Hepatocyte (in vitro differentiated cells): ENCODE measurements around the gene LRRC52. TPM values are rescaled to one million over a fixed set of nuclear protein-coding genes. Genes with fewer than 3 reads are reported as not detected.

Source experiments
- DNase-seq: peaks from one replicate; pipeline ENCODE4 v3.0.0-alpha.2; 2016; ENCODE audit warnings: low spot score
- H2AFZ ChIP-seq: fragments of 200-600 bp; sonication (generic); 2 replicates; pipeline ENCODE4 v1.6.0; 2016; ENCODE audit warnings: antibody characterized with exemption, mild to moderate bottlenecking
- H3K27ac ChIP-seq: fragments of 200-600 bp; sonication (generic); 2 replicates; pipeline ENCODE4 v1.5.1; 2016; ENCODE audit warnings: mild to moderate bottlenecking
- H3K27me3 ChIP-seq: fragments of 200-600 bp; sonication (generic); 2 replicates; pipeline ENCODE4 v1.6.1; 2016
- H3K36me3 ChIP-seq: fragments of 200-600 bp; sonication (generic); replicated peaks from 2 replicates; pipeline ENCODE4 v1.5.1; 2016; ENCODE audit warnings: low read depth; ENCODE audit not compliant: insufficient read depth
- H3K4me1 ChIP-seq: fragments of 200-600 bp; sonication (generic); 2 replicates; pipeline ENCODE4 v1.5.1; 2016; ENCODE audit warnings: mild to moderate bottlenecking, moderate library complexity; ENCODE audit not compliant: insufficient read depth
- H3K4me2 ChIP-seq: fragments of 200-600 bp; sonication (generic); 2 replicates; pipeline ENCODE4 v1.6.0; 2016
- H3K4me3 ChIP-seq: fragments of 200-600 bp; sonication (generic); 2 replicates; pipeline ENCODE4 v1.5.1; 2016; ENCODE audit warnings: mild to moderate bottlenecking
- H3K79me2 ChIP-seq: fragments of 200-600 bp; sonication (generic); 2 replicates; pipeline ENCODE4 v1.6.0; 2017; ENCODE audit warnings: mild to moderate bottlenecking
- H3K9me2 ChIP-seq: fragments of 200-600 bp; sonication (generic); replicated peaks from 2 replicates; pipeline ENCODE4 v1.6.0; 2017; ENCODE audit warnings: mild to moderate bottlenecking; ENCODE audit not compliant: insufficient read depth
- H3K9me3 ChIP-seq: fragments of 200-600 bp; sonication (generic); 2 replicates; pipeline ENCODE4 v1.5.1; 2016; ENCODE audit warnings: low read depth, mild to moderate bottlenecking
- H4K20me1 ChIP-seq: fragments of 200-600 bp; sonication (generic); 2 replicates; pipeline ENCODE4 v1.6.0; 2016; ENCODE audit warnings: mild to moderate bottlenecking; ENCODE audit not compliant: insufficient read depth, poor library complexity, severe bottlenecking
- CTCF ChIP-seq: fragments of 200-600 bp; sonication (generic); IDR thresholded peaks from 2 replicates; pipeline ENCODE4 v1.5.1; 2016; ENCODE audit warnings: antibody characterized with exemption, mild to moderate bottlenecking; ENCODE audit not compliant: poor library complexity
- EZH2 ChIP-seq: fragments of 200-600 bp; sonication (generic); IDR thresholded peaks from 2 replicates; pipeline ENCODE4 v1.6.1; 2016; ENCODE audit warnings: antibody characterized with exemption, mild to moderate bottlenecking, borderline replicate concordance
- EZH2phosphoT487 ChIP-seq: fragments of 200-600 bp; sonication (generic); IDR thresholded peaks from one replicate; pipeline ENCODE4 v1.6.1; 2018; ENCODE audit warnings: antibody characterized with exemption, mild to moderate bottlenecking, low read depth, moderate library complexity; ENCODE audit not compliant: unreplicated experiment, severe bottlenecking
- WGBS: methylation state at CpG from one replicate; pipeline ENCODE4 v1.1.6; 2016; ENCODE audit warnings: low lambda C conversion rate; ENCODE audit errors: missing lambda C conversion rate; 5-methylcytosine and 5-hydroxymethylcytosine counted together
- polyA plus RNA-seq: library from polyadenylated mRNA; unstranded; fragments of >200 nt; fragmentation: Nextera tagmentation; extraction: Ambion mirVana; gene quantifications from 2 replicates; pipeline ENCODE4 v1.2.1, GENCODE V29; 2016
- total RNA-seq: library from RNA; depleted of rRNA; stranded (reverse); fragments of >200 nt; gene quantifications from 2 replicates; pipeline ENCODE4 v1.2.3, GENCODE V29; 2014

LRRC52 gene
- total and polyA plus RNA-seq, 2 experiments from 2014 or later, result not detected

- H4K20me1 ChIP-seq, result no peaks in the 10 kb centered on the region
- no peaks in the 10 kb centered on the region for H3K9me3 ChIP-seq
- DNase-seq, result no peak
- no peaks in the 10 kb centered on the region for H3K27me3 ChIP-seq
- no peaks in the 10 kb centered on the region for H3K36me3 ChIP-seq
- no peaks in the 10 kb centered on the region for H3K79me2 ChIP-seq
- no peak for TF ChIP-seq CTCF
- TF ChIP-seq EZH2phosphoT487, result no peak
- no peak for TF ChIP-seq EZH2
- no peak overlapping the region for H3K27ac ChIP-seq
- no peaks in the 10 kb centered on the region for H3K9me2 ChIP-seq
- no peak overlapping the region for H3K4me3 ChIP-seq
- no peak overlapping the region for H3K4me2 ChIP-seq
- 73% methylated on average over 14 of the region's 14 CpGs for WGBS
- no peak overlapping the region for H2AFZ ChIP-seq
- H3K4me1 ChIP-seq, result no peaks in the 10 kb centered on the region
Measured at GRCh38 chr1:165537356-165538109, 6.3 kb upstream of the LRRC52 start.

- H3K9me2 ChIP-seq, result no peaks in the 10 kb centered on the region
- H3K4me3 ChIP-seq, result no peak overlapping the region
- H4K20me1 ChIP-seq, result no peaks in the 10 kb centered on the region
- H3K9me3 ChIP-seq, result no peaks in the 10 kb centered on the region
- no peak overlapping the region for H3K27ac ChIP-seq
- H3K27me3 ChIP-seq, result no peaks in the 10 kb centered on the region
- no peak for TF ChIP-seq CTCF
- TF ChIP-seq EZH2, result no peak
- TF ChIP-seq EZH2phosphoT487, result no peak
- no peaks in the 10 kb centered on the region for H3K36me3 ChIP-seq
- peaks cover 4% of the 10 kb centered on the region for H3K4me1 ChIP-seq
- 46% methylated on average over 4 of the region's 4 CpGs for WGBS
- no peak overlapping the region for H3K4me2 ChIP-seq
- H3K79me2 ChIP-seq, result no peaks in the 10 kb centered on the region
- peak; percentile 8 for DNase-seq
- no peak overlapping the region for H2AFZ ChIP-seq
Measured at GRCh38 chr1:165539306-165539705, 4.5 kb upstream of the LRRC52 start.

- no peaks in the 10 kb centered on the region for H3K36me3 ChIP-seq
- no peak overlapping the region for H3K4me3 ChIP-seq
- no peaks in the 10 kb centered on the region for H4K20me1 ChIP-seq
- peaks cover 4% of the 10 kb centered on the region for H3K4me1 ChIP-seq
- no peaks in the 10 kb centered on the region for H3K9me3 ChIP-seq
- TF ChIP-seq EZH2phosphoT487 (no peak), EZH2 (no peak), CTCF (no peak)
- no peak for DNase-seq
- no peak overlapping the region for H3K4me2 ChIP-seq
- 70% methylated on average over 3 of the region's 3 CpGs for WGBS
- H3K27me3 ChIP-seq, result no peaks in the 10 kb centered on the region
- no peaks in the 10 kb centered on the region for H3K79me2 ChIP-seq
- H2AFZ ChIP-seq, result no peak overlapping the region
- H3K9me2 ChIP-seq, result no peaks in the 10 kb centered on the region
- H3K27ac ChIP-seq, result no peak overlapping the region
Measured at GRCh38 chr1:165539908-165540307, 3.9 kb upstream of the LRRC52 start.
